K562 (cell line): ENCODE results near the gene HEATR1. TPM values are rescaled to one million over a fixed set of nuclear protein-coding genes. Genes with fewer than 3 reads are reported as not detected.

Source experiments
- ATAC-seq: fragments of 200-7000 bp; cut with Tn5 transposase; 3 replicates; pipeline ENCODE4 v1.9.1; 2020; ENCODE audit warnings: moderate library complexity
- BruUV-seq: library from RNA; stranded (reverse); fragments of 400-500 nt; replicated peaks from 2 replicates; lab custom pipeline; 2021; lab: Mats Ljungman, UMichigan
- CTCF ChIA-PET: fragments of 300-600 bp; formaldehyde crosslinking; extraction: SDS; loops from one replicate; lab custom pipeline; 2021; ENCODE audit warnings: low intra/inter-chr PET ratio; lab: Yijun Ruan, JAX
- POLR2A ChIA-PET: fragments of 300-600, 350-650 bp; sonication (Branson Sonifier 250); formaldehyde crosslinking; extraction: SDS; loops from one replicate; lab custom pipeline; 2021; ENCODE audit warnings: antibody characterized with exemption, inconsistent platforms; lab: Yijun Ruan, JAX
- DNase-seq, 4 experiments: peaks; one replicate each; pipeline versions ENCODE4 v3.0.0 to v3.0.0-alpha.2; 2011 to 2018; ENCODE audit warnings: low spot score in 3 of 4, mixed read lengths in 3 of 4; ENCODE audit errors: extremely low read depth in 1 of 4
- FAIRE-seq: peaks from 2 replicates; lab custom pipeline; 2011; peaks lifted over from hg19 to GRCh38; lab: Jason Lieb, UNC
- H2AFZ ChIP-seq: 2 replicates; pipeline ENCODE4 v1.6.0; 2011; ENCODE audit warnings: low read depth, low read length, control low read depth, inconsistent platforms
- H3K27ac ChIP-seq: fragments of 200-600 bp; 3 replicates; pipeline ENCODE4 v1.8.0; 2011; ENCODE audit warnings: low read depth, mild to moderate bottlenecking, control low read depth, inconsistent platforms, low read length, moderate library complexity, mixed read lengths; ENCODE audit errors: extremely low read depth
- H3K27me3 ChIP-seq, 2 experiments: fragments of 300-600 bp in 1 of 2; 2 replicates in 1 of 2; 3 replicates in 1 of 2; pipeline versions ENCODE4 v1.6.0 to v1.8.0; 2011; ENCODE audit warnings: inconsistent platforms in 2 of 2, low read length in 2 of 2, mild to moderate bottlenecking in 1 of 2, mixed read lengths in 1 of 2, moderate library complexity in 1 of 2; ENCODE audit not compliant: control insufficient read depth in 2 of 2, insufficient read depth in 2 of 2
- H3K36me3 ChIP-seq: fragments of 300-600 bp; 3 replicates; pipeline ENCODE4 v1.8.0; 2011; ENCODE audit warnings: mild to moderate bottlenecking, low read length, inconsistent platforms; ENCODE audit not compliant: control insufficient read depth, insufficient read depth
- H3K4me1 ChIP-seq, 2 experiments: fragments of 200-600 bp in 1 of 2; replicated peaks in 1 of 2; 2 replicates in 1 of 2; 3 replicates in 1 of 2; pipeline versions ENCODE4 v1.5.1 to v1.8.0; 2011; ENCODE audit warnings: inconsistent platforms in 2 of 2, low read length in 2 of 2, mild to moderate bottlenecking in 1 of 2, mixed read lengths in 1 of 2, moderate library complexity in 1 of 2; ENCODE audit not compliant: control insufficient read depth in 2 of 2, insufficient read depth in 2 of 2
- H3K4me2 ChIP-seq: 2 replicates; pipeline ENCODE4 v1.6.1; 2011; ENCODE audit warnings: low read length, control low read depth, inconsistent platforms, mixed read lengths; ENCODE audit not compliant: insufficient read depth
- H3K4me3 ChIP-seq: fragments of 200-600 bp; sonication (generic), shearing (Covaris generic); 2 replicates; pipeline ENCODE4 v1.5.1; 2016; ENCODE audit warnings: control low read depth, inconsistent platforms
- H3K79me2 ChIP-seq: fragments of 200-600 bp; 3 replicates; pipeline ENCODE4 v1.8.0; 2011; ENCODE audit warnings: low read length, inconsistent platforms; ENCODE audit not compliant: control insufficient read depth, insufficient read depth
- H3K9ac ChIP-seq, 2 experiments: 2 replicates each; pipeline versions ENCODE4 v1.6.0 to v1.6.1; 2011; ENCODE audit warnings: low read depth in 2 of 2, low read length in 2 of 2, control low read depth in 1 of 2, inconsistent platforms in 1 of 2, mild to moderate bottlenecking in 1 of 2, mixed read lengths in 1 of 2; ENCODE audit not compliant: insufficient read depth in 1 of 2
- H3K9me1 ChIP-seq: one replicate; pipeline ENCODE4 v1.6.0; 2011; ENCODE audit warnings: inconsistent platforms, mild to moderate bottlenecking, low read length, moderate library complexity; ENCODE audit not compliant: control insufficient read depth, insufficient read depth
- H3K9me3 ChIP-seq: replicated peaks from 2 replicates; pipeline ENCODE4 v1.5.1; 2011; ENCODE audit warnings: low read depth, low read length, inconsistent platforms; ENCODE audit not compliant: control insufficient read depth, insufficient read depth
- H4K20me1 ChIP-seq: replicated peaks from 2 replicates; pipeline ENCODE4 v1.6.1; 2011; ENCODE audit warnings: low read length, inconsistent platforms, mixed read lengths; ENCODE audit not compliant: control insufficient read depth, insufficient read depth
- DEAF1 ChIP-seq: fragments of 450-650 bp; formaldehyde crosslinking; IDR thresholded peaks from 2 replicates; pipeline ENCODE4 v1.4.0; 2020; ENCODE audit warnings: mild to moderate bottlenecking, moderate library complexity
- E2F3 ChIP-seq: fragments of 250-450 bp; sonication (Bioruptor Pico); IDR thresholded peaks from 2 replicates; pipeline ENCODE4 v1.4.0; 2020; ENCODE audit warnings: mild to moderate bottlenecking
- MGA ChIP-seq: fragments of 450-650 bp; IDR thresholded peaks from 2 replicates; pipeline ENCODE4 v1.6.1; 2016; ENCODE audit warnings: mild to moderate bottlenecking, moderate library complexity
- MYC ChIP-seq, 2 experiments: fragments of 250-450 bp in 1 of 2; sonication (Bioruptor Pico) in 1 of 2; IDR thresholded peaks; 2 replicates each; pipeline versions ENCODE4 v1.5.1 to v1.6.1; 2012 to 2021; ENCODE audit warnings: low read depth in 2 of 2, borderline replicate concordance in 1 of 2, improper control_type of control experiment in 1 of 2, low read length in 1 of 2, mild to moderate bottlenecking in 1 of 2, moderate library complexity in 1 of 2
- NFE2L1 ChIP-seq: fragments of 450-650 bp; IDR thresholded peaks from 2 replicates; pipeline ENCODE4 v1.6.1; 2016; ENCODE audit warnings: missing genetic modification characterization, low read depth, mild to moderate bottlenecking, missing compliant biosample characterization, moderate library complexity, borderline replicate concordance
- NFXL1 ChIP-seq: fragments of 450-650 bp; formaldehyde crosslinking; IDR thresholded peaks from 2 replicates; pipeline ENCODE4 v1.4.0; 2021; ENCODE audit warnings: mild to moderate bottlenecking
- ZFP1 ChIP-seq: fragments of 450-650 bp; formaldehyde crosslinking; IDR thresholded peaks from 2 replicates; pipeline ENCODE4 v1.4.0; 2020; ENCODE audit warnings: mild to moderate bottlenecking, mixed read lengths
- ZNF212 ChIP-seq: fragments of 450-650 bp; formaldehyde crosslinking; IDR thresholded peaks from 2 replicates; pipeline ENCODE4 v1.4.0; 2020; ENCODE audit warnings: mild to moderate bottlenecking
- ZNF79 ChIP-seq: fragments of 250-450 bp; sonication (Bioruptor Pico); IDR thresholded peaks from 2 replicates; pipeline ENCODE4 v1.4.0; 2020; ENCODE audit warnings: low read depth, mild to moderate bottlenecking, moderate library complexity
- WGBS: fragments of 100-300 bp; shearing (Covaris generic); methylation state at CpG from one replicate; pipeline ENCODE4 v1.1.6; 2016; ENCODE audit warnings: low coverage, mixed read lengths; ENCODE audit not compliant: insufficient coverage; ENCODE audit errors: missing lambda C conversion rate; 5-methylcytosine and 5-hydroxymethylcytosine counted together
- in situ Hi-C: fragments of 300-500 bp; cut with MboI; formaldehyde crosslinking; loops from 4 replicates; pipeline ENCODE4 v1.15.0; 2018; ENCODE audit warnings: inconsistent platforms, mixed read lengths
- intact Hi-C: fragments of 100-400 bp; cut with micrococcal nuclease; formaldehyde crosslinking; loops from 2 replicates; pipeline ENCODE4 v1.14.2; 2022
- polyA plus RNA-seq, 8 experiments: library from polyadenylated mRNA; depleted of rRNA in 4 of 8; stranded (reverse) in 5 of 8; unstranded in 3 of 8; fragments of >200 nt; fragmentation: Nextera tagmentation in 2 of 8; fragmentation: Illumina TruSeq in 1 of 8; extraction: Ambion mirVana in 2 of 8; extraction: Trizol in 1 of 8; gene quantifications; 2 replicates each; pipeline versions ENCODE4 v1.2.1 to v1.2.3, GENCODE V29; 2011 to 2014; ENCODE audit warnings: inconsistent platforms in 1 of 8, missing spikeins in 1 of 8
- total RNA-seq, 7 experiments: library from RNA; depleted of rRNA in 6 of 7; stranded (reverse); fragments of >200 nt in 6 of 7; fragmentation: Illumina TruSeq in 2 of 7; extraction: Trizol in 2 of 7; gene quantifications; 2 replicates each; pipeline versions ENCODE4 v1.2.1 to v1.2.3, GENCODE V29; 2011 to 2021; ENCODE audit warnings: low replicate concordance in 1 of 7

Gene HEATR1
- total and polyA plus RNA-seq, 9 of the 15 experiments (the other 6 are each of a cell fraction or from before 2014, with no cell fraction given): 28.3 to 108 (median 50.9) TPM

- Histone ChIP-seq H3K9me1 (no peaks in the 10 kb centered on the region), H2AFZ (no peak overlapping the region), H3K79me2 (no peaks in the 10 kb centered on the region), H3K27ac (no peak overlapping the region), H3K4me1 (peaks cover 0 to 5% of the 10 kb centered on the region in 2 experiments; a peak in 3 of 5 replicates), H4K20me1 (no peaks in the 10 kb centered on the region), H3K9me3 (no peaks in the 10 kb centered on the region), H3K4me3 (no peak overlapping the region), H3K9ac (no peak overlapping the region), H3K36me3 (peaks cover 98% of the 10 kb centered on the region), H3K4me2 (no peak overlapping the region), H3K27me3 (no peaks in the 10 kb centered on the region)
- no peak for ATAC-seq
- DNase-seq: no peak
- BruUV-seq: no TSS peak
- in situ Hi-C loops (no loop called here), intact Hi-C loops (no loop called here)
- WGBS: 71% methylated on average over 6 of the region's 6 CpGs
- CTCF ChIA-PET: no interaction called here
- FAIRE-seq: no peak
- POLR2A ChIA-PET: interaction anchor here (0.7 to 1.6 kb wide), 4 partner anchors 15 to 665 kb away, joined by 3 to 11 read pairs (median 3); no protein-coding TSS in a partner anchor
- TF ChIP-seq ZNF212 (CRISPR knock-in tag): no peak
- TF ChIP-seq E2F3 (CRISPR knock-in tag): 0 out of 2 replicates have a peak, but pooled peaks have one; percentile 31
- TF ChIP-seq MGA: no peak
- TF ChIP-seq ZFP1 (CRISPR knock-in tag): peak; percentile 24; the same call in 1 of the 2 replicates
- peak; percentile 6; the same call in 1 of the 2 replicates for TF ChIP-seq NFXL1 (CRISPR knock-in tag)
- no peak for TF ChIP-seq MYC (IDR thresholded peaks at IDR 0.05; ENCODE audit: low read depth, low read length)
- peak; percentile 61; the same call in 1 of the 2 replicates for TF ChIP-seq MYC (CRISPR knock-in tag; IDR thresholded peaks at IDR 0.05; ENCODE audit: borderline replicate concordance, low read depth)
- TF ChIP-seq ZNF79 (CRISPR knock-in tag): 0 out of 2 replicates have a peak, but pooled peaks have one; percentile 7
- 0 out of 2 replicates have a peak, but pooled peaks have one; percentile 10 for TF ChIP-seq DEAF1 (CRISPR knock-in tag)
- TF ChIP-seq NFE2L1 (tag): no peak
Observed at GRCh38 chr1:236552096-236552495, 52.2 kb downstream of the HEATR1 start.
